ENCODE data around the gene CAPSL.

CAPSL gene

GRCh38 chr5:35855187-35855586, 83.2 kb downstream of the CAPSL start:
- H3K36me3 Mint-ChIP-seq: no peaks in the 10 kb centered on the region
- H3K4me3 Mint-ChIP-seq: no peak overlapping the region
- ATAC-seq (ENCODE audit: low read depth) (no peak), DNase-seq (ENCODE audit: low spot score in 2 of 2) (no peak)
- H3K27ac Mint-ChIP-seq: no peak overlapping the region
- no peaks in the 10 kb centered on the region for H3K27me3 Mint-ChIP-seq
- H3K4me1 Mint-ChIP-seq: peaks cover 3% of the 10 kb centered on the region
- no peaks in the 10 kb centered on the region for H3K9me3 Mint-ChIP-seq

Data from memory B cell (primary cell).